ENCODE results near the gene UIMC1.

DNA sequence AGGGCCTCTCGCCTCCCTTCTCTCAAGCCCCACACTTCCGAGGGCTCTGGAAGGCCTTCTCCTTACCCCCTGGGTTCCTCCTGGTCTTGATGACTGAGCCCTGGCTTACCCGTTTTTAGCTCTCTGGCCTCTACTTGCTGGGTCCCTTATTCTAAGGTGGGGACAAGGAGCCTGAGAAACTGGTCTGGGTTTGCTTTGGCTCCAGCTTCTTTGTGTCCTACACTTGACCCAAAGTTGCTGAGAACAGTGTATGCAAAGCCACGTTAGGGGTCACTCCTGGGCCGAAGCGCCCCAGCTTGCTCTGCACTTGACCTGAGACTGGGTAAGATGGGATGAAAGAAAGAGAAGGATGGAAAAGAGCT is 16.7 kb upstream of the UIMC1 start:
- TF ChIP-seq, protein P1, sequence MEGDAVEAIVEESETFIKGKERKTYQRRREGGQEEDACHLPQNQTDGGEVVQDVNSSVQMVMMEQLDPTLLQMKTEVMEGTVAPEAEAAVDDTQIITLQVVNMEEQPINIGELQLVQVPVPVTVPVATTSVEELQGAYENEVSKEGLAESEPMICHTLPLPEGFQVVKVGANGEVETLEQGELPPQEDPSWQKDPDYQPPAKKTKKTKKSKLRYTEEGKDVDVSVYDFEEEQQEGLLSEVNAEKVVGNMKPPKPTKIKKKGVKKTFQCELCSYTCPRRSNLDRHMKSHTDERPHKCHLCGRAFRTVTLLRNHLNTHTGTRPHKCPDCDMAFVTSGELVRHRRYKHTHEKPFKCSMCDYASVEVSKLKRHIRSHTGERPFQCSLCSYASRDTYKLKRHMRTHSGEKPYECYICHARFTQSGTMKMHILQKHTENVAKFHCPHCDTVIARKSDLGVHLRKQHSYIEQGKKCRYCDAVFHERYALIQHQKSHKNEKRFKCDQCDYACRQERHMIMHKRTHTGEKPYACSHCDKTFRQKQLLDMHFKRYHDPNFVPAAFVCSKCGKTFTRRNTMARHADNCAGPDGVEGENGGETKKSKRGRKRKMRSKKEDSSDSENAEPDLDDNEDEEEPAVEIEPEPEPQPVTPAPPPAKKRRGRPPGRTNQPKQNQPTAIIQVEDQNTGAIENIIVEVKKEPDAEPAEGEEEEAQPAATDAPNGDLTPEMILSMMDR (IDR thresholded peaks at IDR 0.05): no peak
- no peak for TF ChIP-seq POLR2A (IDR thresholded peaks at IDR 0.05)
- TF ChIP-seq EP300 (IDR thresholded peaks at IDR 0.05): no peak

All from tibial nerve (tissue), 4 donors.